H9 (cell line): ENCODE data around the gene PDCD4. TPM values are rescaled to one million over a fixed set of nuclear protein-coding genes. Genes with fewer than 3 reads are reported as not detected.

Source experiments
- DNase-seq: peaks from one replicate; pipeline ENCODE4 v3.0.0-alpha.2; 2017
- H2AFZ ChIP-seq: one replicate; pipeline ENCODE4 v1.6.1; 2013; ENCODE audit warnings: mild to moderate bottlenecking, low read length, control low read depth, moderate library complexity
- H2AK5ac ChIP-seq: 2 replicates; pipeline ENCODE4 v1.6.1; 2013; ENCODE audit warnings: low read length, control low read depth, mixed read lengths; ENCODE audit not compliant: insufficient read length
- H2BK120ac ChIP-seq: one replicate; pipeline ENCODE4 v1.6.1; 2013; ENCODE audit warnings: low read depth, mild to moderate bottlenecking, low read length, control low read depth, inconsistent platforms; ENCODE audit not compliant: poor library complexity, severe bottlenecking
- H2BK12ac ChIP-seq: 2 replicates; pipeline ENCODE4 v1.6.1; 2013; ENCODE audit warnings: low read length, control low read depth, mixed read lengths, low read depth; ENCODE audit not compliant: insufficient read length
- H2BK15ac ChIP-seq: 2 replicates; pipeline ENCODE4 v1.6.1; 2013; ENCODE audit warnings: low read depth, low read length, control low read depth
- H2BK20ac ChIP-seq: one replicate; pipeline ENCODE4 v1.6.1; 2013; ENCODE audit warnings: low read depth, mild to moderate bottlenecking, low read length, control low read depth, inconsistent platforms; ENCODE audit not compliant: poor library complexity, severe bottlenecking
- H2BK5ac ChIP-seq: 2 replicates; pipeline ENCODE4 v1.6.1; 2013; ENCODE audit warnings: low read length, control low read depth, mixed read lengths; ENCODE audit not compliant: insufficient read length
- H3K14ac ChIP-seq: 2 replicates; pipeline ENCODE4 v1.6.1; 2013; ENCODE audit warnings: low read length, control low read depth; ENCODE audit not compliant: insufficient read depth
- H3K18ac ChIP-seq: 2 replicates; pipeline ENCODE4 v1.6.1; 2013; ENCODE audit warnings: low read depth, mild to moderate bottlenecking, mixed read lengths, low read length, control low read depth; ENCODE audit not compliant: insufficient read length
- H3K23ac ChIP-seq: 2 replicates; pipeline ENCODE4 v1.6.1; 2013; ENCODE audit warnings: low read length, control low read depth, mixed read lengths, low read depth; ENCODE audit not compliant: insufficient read length
- H3K23me2 ChIP-seq: 2 replicates; pipeline ENCODE4 v1.6.1; 2013; ENCODE audit warnings: low read depth, mild to moderate bottlenecking, mixed read lengths, low read length, control low read depth; ENCODE audit not compliant: insufficient read length, poor library complexity, severe bottlenecking
- H3K27ac ChIP-seq: 2 replicates; pipeline ENCODE4 v1.5.1; 2013; ENCODE audit warnings: low read length, control low read depth, mixed read lengths, low read depth; ENCODE audit not compliant: insufficient read length
- H3K27me3 ChIP-seq: 2 replicates; pipeline ENCODE4 v1.6.1; 2013; ENCODE audit warnings: low read length, control low read depth, inconsistent platforms; ENCODE audit not compliant: insufficient read depth
- H3K4ac ChIP-seq: 2 replicates; pipeline ENCODE4 v1.6.1; 2013; ENCODE audit warnings: low read depth, mild to moderate bottlenecking, control low read depth, inconsistent platforms, low read length, moderate library complexity
- H3K4me1 ChIP-seq: 2 replicates; pipeline ENCODE4 v1.6.1; 2013; ENCODE audit warnings: low read length, control low read depth, inconsistent platforms; ENCODE audit not compliant: insufficient read depth
- H3K4me2 ChIP-seq: 2 replicates; pipeline ENCODE4 v1.6.1; 2013; ENCODE audit warnings: low read length, control low read depth, mixed read lengths; ENCODE audit not compliant: insufficient read length, insufficient read depth
- H3K56ac ChIP-seq: 2 replicates; pipeline ENCODE4 v1.6.1; 2013; ENCODE audit warnings: low read depth, mild to moderate bottlenecking, mixed read lengths, low read length, control low read depth; ENCODE audit not compliant: insufficient read length
- H3K79me1 ChIP-seq: 2 replicates; pipeline ENCODE4 v1.6.1; 2013; ENCODE audit warnings: low read depth, mild to moderate bottlenecking, moderate library complexity, low read length, control low read depth, inconsistent platforms; ENCODE audit not compliant: insufficient read depth, poor library complexity, severe bottlenecking
- H3K79me2 ChIP-seq: 2 replicates; pipeline ENCODE4 v1.6.1; 2013; ENCODE audit warnings: low read length, control low read depth, inconsistent platforms; ENCODE audit not compliant: insufficient read depth
- H3K9ac ChIP-seq: 2 replicates; pipeline ENCODE4 v1.6.1; 2013; ENCODE audit warnings: low read length, control low read depth, mixed read lengths; ENCODE audit not compliant: insufficient read length; ENCODE audit errors: extremely low read depth
- H3K9me3 ChIP-seq: one replicate; pipeline ENCODE4 v1.6.1; 2013; ENCODE audit warnings: low read depth, low read length, inconsistent platforms; ENCODE audit not compliant: control insufficient read depth
- H3T11ph ChIP-seq: one replicate; pipeline ENCODE4 v1.6.1; 2013; ENCODE audit warnings: mild to moderate bottlenecking, low read length, control low read depth, inconsistent platforms
- H4K20me1 ChIP-seq: one replicate; pipeline ENCODE4 v1.6.1; 2013; ENCODE audit not compliant: control insufficient read depth, insufficient read length, insufficient read depth
- H4K5ac ChIP-seq: 2 replicates; pipeline ENCODE4 v1.6.1; 2013; ENCODE audit warnings: low read depth, mild to moderate bottlenecking, mixed read lengths, low read length, control low read depth; ENCODE audit not compliant: insufficient read length
- H4K8ac ChIP-seq: replicated peaks from 2 replicates; pipeline ENCODE4 v1.6.1; 2013; ENCODE audit warnings: low read length, control low read depth, mixed read lengths, low read depth; ENCODE audit not compliant: insufficient read length
- H4K91ac ChIP-seq: 2 replicates; pipeline ENCODE4 v1.6.1; 2013; ENCODE audit warnings: low read depth, mild to moderate bottlenecking, moderate library complexity, mixed read lengths, low read length, control low read depth; ENCODE audit not compliant: insufficient read length
- H3K27ac Mint-ChIP-seq, 3 experiments: 2 replicates in 2 of 3; 3 replicates in 1 of 3; pipeline ENCODE4 v1.8.0; 2020 to 2021; ENCODE audit warnings: mixed read lengths in 3 of 3, mild to moderate bottlenecking in 1 of 3, moderate library complexity in 1 of 3
- H3K27me3 Mint-ChIP-seq: 2 replicates; pipeline ENCODE4 v1.8.0; 2021; ENCODE audit warnings: low read depth, mild to moderate bottlenecking, moderate library complexity, mixed read lengths
- H3K36me3 Mint-ChIP-seq, 3 experiments: 2 replicates in 2 of 3; 3 replicates in 1 of 3; pipeline ENCODE4 v1.8.0; 2020 to 2021; ENCODE audit warnings: low read depth in 3 of 3, mixed read lengths in 3 of 3; ENCODE audit not compliant: insufficient read depth in 1 of 3
- H3K4me1 Mint-ChIP-seq, 2 experiments: 2 replicates each; pipeline ENCODE4 v1.8.0; 2020; ENCODE audit warnings: mixed read lengths in 2 of 2
- H3K4me3 Mint-ChIP-seq, 2 experiments: 2 replicates in 1 of 2; 3 replicates in 1 of 2; pipeline ENCODE4 v1.8.0; 2020 to 2021; ENCODE audit warnings: mild to moderate bottlenecking in 2 of 2, mixed read lengths in 2 of 2, moderate library complexity in 1 of 2
- H3K9me3 Mint-ChIP-seq, 2 experiments: 2 replicates in 1 of 2; 3 replicates in 1 of 2; pipeline ENCODE4 v1.8.0; 2020; ENCODE audit warnings: mild to moderate bottlenecking in 2 of 2, mixed read lengths in 2 of 2, moderate library complexity in 1 of 2
- WGBS: extraction: QIAGEN DNeasy Blood & Tissue Kit; methylation state at CpG from one replicate; pipeline ENCODE4 v1.1.7; 2013; ENCODE audit warnings: missing lambda C conversion rate, low lambda C conversion rate, mixed read lengths; ENCODE audit not compliant: insufficient read length; ENCODE audit errors: extremely low coverage; 5-methylcytosine and 5-hydroxymethylcytosine counted together
- total RNA-seq: library from RNA; stranded (reverse); gene quantifications from 2 replicates; pipeline ENCODE4 v1.2.1, GENCODE V29; 2021
- TF ChIP-seq, protein P1 (sequence below): fragments of 200-600 bp; sonication (generic); conservative IDR thresholded peaks from 3 replicates; pipeline ENCODE4 v1.8.0; 2021; ENCODE audit warnings: antibody characterized with exemption, mild to moderate bottlenecking

Gene PDCD4
- total RNA-seq, 1 experiment from 2014 or later = 29.3 TPM

DNA sequence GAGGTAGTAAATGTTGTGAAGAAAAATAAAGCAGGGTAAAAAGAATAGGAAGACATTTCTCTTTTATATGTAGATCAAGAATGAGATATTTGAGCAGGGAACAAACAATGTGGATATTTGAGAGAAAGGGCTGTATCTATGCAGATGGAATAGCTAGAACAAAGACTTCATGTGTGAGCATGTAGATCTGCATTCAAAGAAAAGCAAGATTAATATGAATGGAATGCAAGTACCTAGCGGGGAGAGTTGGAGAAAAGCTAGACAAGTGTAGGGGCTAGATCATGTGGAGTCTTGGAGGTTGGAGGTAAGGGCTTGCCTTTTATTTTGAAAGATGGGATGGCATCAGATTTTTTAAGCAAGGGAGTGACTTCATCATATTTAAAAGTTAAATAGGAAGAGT lies 74.8 kb downstream of the PDCD4 start:
- H3K27ac Mint-ChIP-seq = peak overlapping the region in 1 of 3 experiments; percentile 2; a peak in 1 of 7 replicates
- Histone ChIP-seq H3T11ph (no peak overlapping the region), H3K27me3 (no peaks in the 10 kb centered on the region), H3K4ac (no peak overlapping the region), H3K79me2 (no peaks in the 10 kb centered on the region; the same call in 1 of the 2 replicates), H2BK12ac (no peak overlapping the region), H3K23me2 (no peaks in the 10 kb centered on the region), H3K9ac (no peak overlapping the region), H2BK120ac (no peak overlapping the region), H4K8ac (no peak overlapping the region), H3K56ac (no peak overlapping the region), H3K14ac (no peak overlapping the region), H2BK20ac (no peak overlapping the region), H4K5ac (no peak overlapping the region), H3K27ac (no peak overlapping the region), H3K79me1 (no peaks in the 10 kb centered on the region), H2AFZ (no peak overlapping the region), H3K9me3 (no peaks in the 10 kb centered on the region), H3K18ac (no peak overlapping the region), H2BK15ac (no peak overlapping the region), H3K4me1 (peaks cover 5% of the 10 kb centered on the region), H3K23ac (no peak overlapping the region), H3K4me2 (no peak overlapping the region), H2AK5ac (no peak overlapping the region), H2BK5ac (no peak overlapping the region), H4K20me1 (no peaks in the 10 kb centered on the region), H4K91ac (no peak overlapping the region)
- H3K27me3 Mint-ChIP-seq = no peaks in the 10 kb centered on the region
- no peak for DNase-seq
- no peak overlapping the region for H3K4me3 Mint-ChIP-seq
- no CpG with 5 or more reads among the region's 1 CpG for WGBS
- H3K4me1 Mint-ChIP-seq = peaks cover 21 to 32% of the 10 kb centered on the region in 2 experiments
- TF ChIP-seq, protein P1, sequence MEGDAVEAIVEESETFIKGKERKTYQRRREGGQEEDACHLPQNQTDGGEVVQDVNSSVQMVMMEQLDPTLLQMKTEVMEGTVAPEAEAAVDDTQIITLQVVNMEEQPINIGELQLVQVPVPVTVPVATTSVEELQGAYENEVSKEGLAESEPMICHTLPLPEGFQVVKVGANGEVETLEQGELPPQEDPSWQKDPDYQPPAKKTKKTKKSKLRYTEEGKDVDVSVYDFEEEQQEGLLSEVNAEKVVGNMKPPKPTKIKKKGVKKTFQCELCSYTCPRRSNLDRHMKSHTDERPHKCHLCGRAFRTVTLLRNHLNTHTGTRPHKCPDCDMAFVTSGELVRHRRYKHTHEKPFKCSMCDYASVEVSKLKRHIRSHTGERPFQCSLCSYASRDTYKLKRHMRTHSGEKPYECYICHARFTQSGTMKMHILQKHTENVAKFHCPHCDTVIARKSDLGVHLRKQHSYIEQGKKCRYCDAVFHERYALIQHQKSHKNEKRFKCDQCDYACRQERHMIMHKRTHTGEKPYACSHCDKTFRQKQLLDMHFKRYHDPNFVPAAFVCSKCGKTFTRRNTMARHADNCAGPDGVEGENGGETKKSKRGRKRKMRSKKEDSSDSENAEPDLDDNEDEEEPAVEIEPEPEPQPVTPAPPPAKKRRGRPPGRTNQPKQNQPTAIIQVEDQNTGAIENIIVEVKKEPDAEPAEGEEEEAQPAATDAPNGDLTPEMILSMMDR = no peak
- no peaks in the 10 kb centered on the region; a peak in 1 of 5 replicates for H3K9me3 Mint-ChIP-seq
- peaks cover 0 to 5% (median 5%) of the 10 kb centered on the region in 3 experiments; a peak in 3 of 7 replicates for H3K36me3 Mint-ChIP-seq
